Inflammatory macrophage (primary cell): ENCODE data around the gene COG1.
"Not testable (repeated sequence)": the region's sequence is repeated elsewhere in the genome, so short reads cannot be mapped to it uniquely, and the experiment has no call there.

ENCODE experiments used
- DNase-seq, 2 donors: peaks; one replicate each; pipeline ENCODE4 v3.0.0-alpha.2; 2020 to 2022
- total RNA-seq, 18 experiments: gene quantifications; one replicate each; lab custom pipeline; 2026; ENCODE audit warnings: mixed read lengths in 6 of 18, inconsistent platforms in 2 of 18; lab: John Stamatoyannopoulos, UW

Gene COG1, protein sequence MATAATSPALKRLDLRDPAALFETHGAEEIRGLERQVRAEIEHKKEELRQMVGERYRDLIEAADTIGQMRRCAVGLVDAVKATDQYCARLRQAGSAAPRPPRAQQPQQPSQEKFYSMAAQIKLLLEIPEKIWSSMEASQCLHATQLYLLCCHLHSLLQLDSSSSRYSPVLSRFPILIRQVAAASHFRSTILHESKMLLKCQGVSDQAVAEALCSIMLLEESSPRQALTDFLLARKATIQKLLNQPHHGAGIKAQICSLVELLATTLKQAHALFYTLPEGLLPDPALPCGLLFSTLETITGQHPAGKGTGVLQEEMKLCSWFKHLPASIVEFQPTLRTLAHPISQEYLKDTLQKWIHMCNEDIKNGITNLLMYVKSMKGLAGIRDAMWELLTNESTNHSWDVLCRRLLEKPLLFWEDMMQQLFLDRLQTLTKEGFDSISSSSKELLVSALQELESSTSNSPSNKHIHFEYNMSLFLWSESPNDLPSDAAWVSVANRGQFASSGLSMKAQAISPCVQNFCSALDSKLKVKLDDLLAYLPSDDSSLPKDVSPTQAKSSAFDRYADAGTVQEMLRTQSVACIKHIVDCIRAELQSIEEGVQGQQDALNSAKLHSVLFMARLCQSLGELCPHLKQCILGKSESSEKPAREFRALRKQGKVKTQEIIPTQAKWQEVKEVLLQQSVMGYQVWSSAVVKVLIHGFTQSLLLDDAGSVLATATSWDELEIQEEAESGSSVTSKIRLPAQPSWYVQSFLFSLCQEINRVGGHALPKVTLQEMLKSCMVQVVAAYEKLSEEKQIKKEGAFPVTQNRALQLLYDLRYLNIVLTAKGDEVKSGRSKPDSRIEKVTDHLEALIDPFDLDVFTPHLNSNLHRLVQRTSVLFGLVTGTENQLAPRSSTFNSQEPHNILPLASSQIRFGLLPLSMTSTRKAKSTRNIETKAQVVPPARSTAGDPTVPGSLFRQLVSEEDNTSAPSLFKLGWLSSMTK
- total RNA-seq = 8.2 to 18.1 (median 12.4) reads per million in 18 experiments

DNA sequence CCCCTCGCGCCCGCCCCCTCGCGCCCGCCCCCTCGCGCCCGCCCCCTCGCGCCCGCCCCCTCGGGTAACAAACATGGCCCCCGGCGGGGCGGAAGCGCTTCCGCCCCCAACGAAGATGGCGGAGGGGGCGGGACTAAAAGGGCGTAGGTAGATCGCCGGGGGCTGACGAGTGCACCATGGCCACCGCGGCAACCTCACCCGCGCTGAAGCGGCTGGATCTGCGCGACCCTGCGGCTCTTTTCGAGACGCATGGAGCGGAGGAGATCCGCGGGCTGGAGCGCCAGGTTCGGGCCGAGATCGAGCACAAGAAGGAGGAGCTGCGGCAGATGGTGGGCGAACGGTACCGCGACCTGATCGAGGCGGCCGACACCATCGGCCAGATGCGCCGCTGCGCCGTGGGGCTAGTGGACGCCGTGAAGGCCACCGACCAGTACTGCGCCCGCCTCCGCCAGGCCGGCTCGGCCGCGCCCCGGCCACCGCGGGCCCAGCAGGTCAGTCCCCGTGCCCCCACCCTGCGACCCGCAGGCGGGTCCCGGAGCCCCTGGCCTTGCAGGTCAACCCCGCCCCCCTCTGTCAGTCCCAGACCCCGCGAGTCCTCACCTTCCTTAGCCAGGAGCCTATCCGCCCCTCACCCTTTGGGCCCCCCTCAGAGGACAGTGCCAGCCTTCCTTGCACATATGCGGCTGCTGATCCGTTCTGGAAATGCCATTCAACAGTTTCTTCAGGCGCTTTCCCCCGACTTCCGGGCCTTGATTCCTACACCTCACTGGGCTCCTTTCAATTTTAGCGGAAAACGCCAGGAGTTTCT lies at the start of gene COG1:
COG1 (plus strand) TSS at position 162 of the 808 bp plus-strand sequence; CDS start at position 177, 15 bp downstream.
- DNase-seq = peak; percentile 89 to 92

DNA sequence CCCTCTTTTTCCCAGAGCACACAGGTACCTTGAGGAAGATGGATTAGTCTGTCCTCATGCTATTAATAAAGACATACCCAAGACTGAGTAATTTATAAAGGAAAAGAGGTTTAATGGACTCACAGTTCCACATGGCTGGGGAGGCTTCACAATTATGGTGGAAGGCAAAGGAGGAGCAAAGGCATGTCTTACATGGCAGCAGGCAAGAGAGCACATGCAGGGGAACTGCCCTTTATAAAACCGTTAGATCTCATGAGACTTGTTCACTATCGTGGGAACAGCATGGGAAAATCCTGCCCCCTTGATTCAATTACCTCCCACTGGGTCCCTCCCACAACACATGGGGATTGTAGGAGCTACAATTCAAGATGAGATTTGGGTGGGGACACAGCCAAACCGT lies 48.6 kb upstream of the COG1 start:
- DNase-seq = not testable (repeated sequence)

DNA sequence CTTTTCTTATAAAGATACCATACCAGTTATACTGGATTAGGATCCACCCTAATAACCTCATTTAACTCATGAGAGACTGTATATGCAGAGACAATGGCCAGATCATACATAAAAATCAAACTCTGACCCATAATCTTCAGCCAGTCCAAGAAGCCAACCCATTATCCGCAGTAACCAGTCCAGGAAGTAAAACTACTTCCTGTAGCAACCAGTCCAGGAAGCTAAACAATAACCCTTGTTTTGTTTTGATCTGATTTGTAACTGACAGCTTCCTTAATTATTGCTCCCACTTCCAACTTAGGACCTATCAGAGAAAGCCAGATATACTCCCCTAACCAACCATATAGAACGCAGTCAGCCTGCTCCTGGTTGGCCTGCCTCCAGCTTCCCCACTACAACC lies 47.2 kb upstream of the COG1 start:
- peak; percentile 13 to 17 for DNase-seq

DNA sequence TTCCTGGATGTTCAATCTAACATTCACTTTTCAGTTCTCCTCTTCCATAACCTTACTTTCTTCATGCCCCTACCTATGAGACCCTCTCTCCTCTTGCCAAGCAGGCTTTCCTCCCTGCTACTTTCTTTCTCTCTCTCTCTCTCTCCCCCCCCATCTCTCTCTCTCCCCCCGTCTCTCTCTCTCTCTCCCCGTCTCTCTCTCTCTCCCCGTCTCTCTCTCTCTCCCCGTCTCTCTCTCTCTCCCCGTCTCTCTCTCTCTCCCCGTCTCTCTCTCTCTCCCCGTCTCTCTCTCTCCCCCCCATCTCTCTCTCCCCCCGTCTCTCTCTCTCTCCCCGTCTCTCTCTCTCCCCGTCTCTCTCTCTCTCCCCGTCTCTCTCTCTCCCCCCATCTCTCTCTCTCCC lies 45.1 kb upstream of the COG1 start:
- not testable (repeated sequence) for DNase-seq

DNA sequence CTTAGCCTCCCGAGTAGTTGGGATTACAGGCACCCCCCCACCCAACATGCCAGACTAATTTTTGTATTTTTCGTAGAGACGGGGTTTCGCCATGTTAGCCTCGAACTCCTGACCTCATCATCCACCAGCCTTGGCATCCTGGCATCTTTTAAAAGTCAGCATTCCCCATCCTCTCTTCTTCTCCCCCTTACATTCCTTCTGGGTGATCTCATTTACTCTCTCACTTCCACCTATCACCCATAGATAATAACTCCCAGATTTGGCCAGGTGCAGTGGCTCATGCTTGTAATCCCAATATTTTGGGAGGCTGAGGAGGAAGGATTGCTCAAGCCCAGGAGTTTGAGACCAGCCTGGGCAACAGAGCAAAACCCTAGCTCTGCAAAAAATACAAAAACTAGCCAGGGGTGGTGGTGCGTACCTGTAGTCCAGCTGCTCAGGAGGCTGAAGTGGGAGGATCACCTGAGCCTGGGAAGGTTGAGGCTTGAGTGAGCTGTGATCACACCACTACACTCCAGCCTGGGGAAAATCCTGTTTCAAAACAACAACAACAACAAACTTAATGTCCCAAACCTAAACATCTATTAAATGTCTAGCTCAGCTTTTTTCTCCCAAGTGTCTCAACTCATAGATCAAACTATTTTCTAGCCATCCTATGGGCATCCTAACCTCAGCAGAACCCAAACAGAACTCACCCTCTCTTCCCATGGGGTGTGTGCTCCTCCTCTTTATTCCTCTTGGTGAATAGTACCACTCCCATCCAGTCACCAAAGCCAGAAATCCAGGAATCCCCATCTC lies 44.1 kb upstream of the COG1 start:
- DNase-seq = no peak

DNA sequence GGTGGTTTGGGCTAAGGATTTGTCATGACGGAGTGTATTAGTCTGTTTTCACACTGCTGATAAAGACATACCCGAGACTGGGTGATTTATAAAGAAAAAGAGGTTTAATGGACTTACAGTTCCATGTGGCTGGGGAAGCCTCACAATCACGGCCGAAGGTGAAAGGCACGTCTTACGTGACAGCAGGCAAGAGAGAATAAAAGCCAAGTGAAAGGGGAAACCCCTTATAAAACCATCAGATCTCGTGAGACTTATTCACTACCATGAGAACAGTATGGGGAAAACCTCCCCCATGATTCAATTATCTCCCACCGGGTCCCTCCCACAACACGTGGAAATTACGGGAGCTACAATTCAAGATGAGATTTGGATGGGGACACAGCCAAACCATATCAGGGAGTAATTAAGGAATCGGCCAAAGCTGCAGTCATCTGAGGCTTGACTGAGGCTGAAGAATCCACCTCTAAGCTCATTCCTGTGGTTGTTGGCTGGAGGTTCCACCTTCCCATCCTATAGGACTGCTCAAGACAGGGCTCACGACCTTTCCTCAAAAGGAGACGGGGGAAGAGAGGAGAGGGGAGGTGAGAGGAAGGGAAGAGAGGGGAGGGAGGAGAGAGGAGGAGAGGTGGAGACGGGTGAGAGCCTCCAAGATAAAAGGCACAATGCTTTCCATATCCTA lies 42.1 kb upstream of the COG1 start:
- DNase-seq = not testable (repeated sequence)

DNA sequence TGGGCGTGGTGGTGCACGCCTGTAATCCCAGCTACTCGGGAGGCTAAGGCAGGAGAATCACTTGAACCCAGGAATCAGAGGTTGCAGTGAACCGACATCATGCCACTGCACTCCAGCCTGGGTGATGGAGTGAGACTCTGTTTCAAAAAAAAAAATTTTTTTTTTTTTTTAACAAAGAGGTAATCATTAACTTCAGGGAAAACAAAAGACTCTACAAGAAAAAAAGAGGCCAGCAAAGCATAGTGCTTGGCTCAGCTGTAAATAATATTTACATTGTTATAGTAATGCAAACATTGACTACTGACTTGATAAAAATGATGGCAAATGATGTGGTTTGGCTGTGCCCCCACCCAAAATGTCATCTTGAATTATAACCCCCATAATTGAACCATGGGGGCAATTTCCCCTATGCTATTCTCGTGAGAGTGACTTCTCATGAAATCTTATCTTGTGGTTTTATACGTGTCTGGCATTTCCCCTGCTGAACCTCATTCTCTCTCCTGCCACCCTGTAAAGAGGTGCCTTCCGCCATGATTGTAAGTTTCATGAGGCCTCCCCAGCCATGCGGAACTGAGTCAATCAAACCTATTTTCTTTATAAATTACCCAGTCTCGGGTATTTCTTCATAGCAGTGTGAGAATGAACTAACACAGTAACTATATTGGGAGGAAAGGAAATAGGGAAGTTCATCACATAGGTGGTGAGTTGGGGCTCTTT lies 40.8 kb upstream of the COG1 start:
- DNase-seq = peak; percentile 44 to 65

- DNase-seq = no peak
These were observed 37.3 kb upstream of the COG1 start for GRCh38 chr17:73155410-73156165.

DNA sequence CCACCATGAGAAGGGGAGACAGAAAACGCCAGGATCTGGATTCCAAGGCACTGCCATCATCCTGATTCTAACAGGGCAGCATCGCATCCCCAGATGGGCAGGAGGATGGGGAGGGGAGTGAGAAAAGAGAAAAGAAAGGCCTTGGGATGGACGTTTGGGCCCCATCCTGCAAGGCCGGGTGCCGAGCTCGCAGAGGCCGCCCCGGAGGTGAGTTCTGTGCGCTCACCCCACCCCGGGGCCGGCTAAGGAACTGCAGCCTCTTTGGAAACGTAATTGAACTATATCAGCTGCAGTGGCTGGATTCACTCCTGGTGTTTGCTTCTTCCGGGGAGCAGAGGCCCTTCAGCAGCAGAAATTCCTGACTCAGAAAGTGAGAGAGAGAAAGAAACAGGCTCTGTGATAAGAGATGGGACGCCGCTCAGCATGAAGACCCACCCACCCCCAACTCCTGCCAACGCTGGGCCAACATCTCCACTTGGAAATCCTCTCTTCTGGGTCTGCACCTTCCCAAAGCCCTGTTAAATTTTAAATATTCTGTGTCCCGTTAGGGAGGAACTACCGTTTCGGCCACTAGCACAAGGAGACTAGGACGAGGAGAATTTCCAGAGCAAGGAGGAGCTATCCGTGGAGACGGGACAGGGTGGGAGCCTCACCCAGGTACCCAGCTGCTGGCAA lies 36.6 kb upstream of the COG1 start:
- peak; percentile 62 to 77 for DNase-seq

DNA sequence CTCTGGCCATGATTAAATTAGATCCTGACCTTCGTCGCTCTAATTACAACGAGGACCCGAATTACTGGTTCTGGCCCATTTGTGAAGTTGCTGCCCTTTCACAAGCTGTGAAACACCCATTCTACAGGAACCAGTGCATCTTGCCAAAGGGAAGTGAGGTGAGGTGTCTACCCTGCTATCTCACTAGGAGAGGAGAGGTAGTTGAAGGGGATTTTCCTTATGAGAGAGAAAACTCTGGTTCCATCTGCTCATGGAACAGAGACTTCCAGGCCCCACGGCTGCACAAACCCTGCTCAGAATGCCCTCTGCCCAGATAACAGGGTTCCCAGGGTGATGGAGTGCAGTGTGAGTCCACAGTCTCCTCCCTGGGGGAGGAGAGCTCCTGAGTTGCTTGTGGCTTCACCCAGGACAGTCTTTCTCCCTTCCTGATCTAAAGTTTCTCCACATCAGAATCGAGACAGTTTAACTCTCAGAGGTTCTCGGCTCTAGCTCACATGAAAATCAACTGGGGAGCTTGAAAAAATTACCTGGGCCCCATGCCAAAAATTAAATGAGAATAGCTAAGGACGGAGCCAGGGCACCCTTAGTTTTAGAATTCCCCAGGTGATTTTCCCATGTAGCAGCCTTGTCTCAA lies 35.9 kb upstream of the COG1 start:
- no peak for DNase-seq

DNA sequence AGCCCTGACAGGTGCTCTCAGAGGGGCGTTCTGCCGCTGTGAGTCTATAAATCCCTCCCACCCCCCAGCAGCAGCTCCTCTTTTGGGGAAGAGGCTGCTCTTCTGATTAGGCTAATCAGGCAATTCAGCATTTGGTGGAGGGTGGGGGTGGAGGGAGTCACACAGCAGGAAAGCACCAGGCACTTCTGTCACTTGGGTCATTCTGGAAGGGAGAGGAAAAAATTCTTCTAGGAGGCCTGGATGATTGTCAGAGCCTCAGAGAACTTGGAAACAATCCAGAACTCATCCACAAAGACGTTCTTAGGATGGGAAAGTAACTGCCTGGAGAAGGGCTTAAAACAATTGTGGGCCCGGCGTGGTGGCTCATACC lies 35.3 kb upstream of the COG1 start:
- DNase-seq = no peak

- DNase-seq = no peak
These were observed 34.7 kb upstream of the COG1 start for GRCh38 chr17:73158133-73158532.

GRCh38 chr17:73160980-73161630 lies 31.8 kb upstream of the COG1 start:
- no peak for DNase-seq

- no peak for DNase-seq
These were observed 29.8 kb upstream of the COG1 start for GRCh38 chr17:73163043-73163442.

DNA sequence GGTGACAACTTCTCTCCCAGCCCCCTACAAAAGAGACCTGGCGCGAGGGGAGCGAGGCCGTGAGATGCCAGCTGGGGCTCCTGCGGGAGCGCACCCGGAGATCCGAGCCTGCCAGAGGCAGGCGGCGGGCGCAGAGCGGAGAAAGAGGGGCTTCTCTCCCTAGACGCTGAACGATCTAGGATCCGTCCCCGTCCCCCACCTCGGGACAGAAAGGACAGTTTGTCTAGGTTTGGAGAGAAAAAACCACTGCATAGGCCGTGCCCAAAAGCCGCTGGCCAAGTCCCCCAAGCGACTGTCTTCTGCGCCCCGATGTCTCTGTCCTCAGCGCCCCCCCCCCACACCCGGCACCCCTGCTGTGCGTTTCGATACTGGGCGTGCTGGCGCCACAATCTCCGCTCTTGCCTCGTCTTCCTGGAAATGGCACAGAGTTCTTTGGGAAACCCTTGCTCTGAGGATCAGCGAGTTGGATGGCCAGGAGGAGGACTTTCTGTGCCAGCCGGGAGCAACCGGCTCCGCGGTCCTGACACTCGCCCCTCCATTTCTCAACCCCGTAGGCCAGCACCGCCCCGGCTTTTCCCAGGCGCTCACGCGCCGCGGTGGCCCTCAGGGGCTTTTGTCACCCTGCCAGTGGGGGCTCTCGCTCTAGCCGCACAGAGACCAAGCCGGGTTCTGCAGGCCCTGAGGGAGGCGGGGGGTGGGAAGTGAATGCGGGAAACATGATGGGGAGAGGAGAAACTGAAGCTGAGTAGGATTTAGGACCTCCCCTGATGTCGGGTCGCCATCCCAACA lies 27.0 kb upstream of the COG1 start:
- DNase-seq = no peak

GRCh38 chr17:73166731-73167581 lies 25.9 kb upstream of the COG1 start:
- DNase-seq = no peak
